Panc1 (cell line): ENCODE measurements around the gene COL4A1. TPM values are rescaled to one million over a fixed set of nuclear protein-coding genes. Genes with fewer than 3 reads are reported as not detected.

Experiments used
- ATAC-seq: fragments of 200-7000 bp; cut with Tn5 transposase; 2 replicates; pipeline ENCODE4 v1.9.1; 2020; ENCODE audit warnings: mild to moderate bottlenecking, moderate library complexity
- BruUV-seq: library from RNA; stranded (reverse); fragments of 400-500 nt; replicated peaks from 2 replicates; lab custom pipeline; 2021; lab: Mats Ljungman, UMichigan
- CTCF ChIA-PET: fragments of 300-600 bp; sonication (Branson Sonifier 250); formaldehyde crosslinking; loops from one replicate; lab custom pipeline; 2022; ENCODE audit warnings: antibody characterized with exemption; lab: Charles Lee
- POLR2A ChIA-PET: fragments of 300-600 bp; sonication (Branson Sonifier 250); formaldehyde crosslinking; loops from one replicate; lab custom pipeline; 2022; ENCODE audit warnings: antibody characterized with exemption; lab: Charles Lee
- DNase-seq: peaks from one replicate; pipeline ENCODE4 v3.0.0-alpha.2; 2010; ENCODE audit warnings: low read depth, low spot score
- H3K27ac ChIP-seq: 2 replicates; pipeline ENCODE4 v1.5.1; 2011; ENCODE audit warnings: mild to moderate bottlenecking, low read length, inconsistent platforms
- H3K27me3 ChIP-seq: fragments of 200-500 bp; sonication (Bioruptor generic); 2 replicates; pipeline ENCODE4 v1.6.0; 2014; ENCODE audit warnings: low read length, inconsistent platforms; ENCODE audit not compliant: control insufficient read depth, insufficient read depth
- H3K36me3 ChIP-seq: fragments of 200-500 bp; sonication (Bioruptor generic); 2 replicates; pipeline ENCODE4 v1.5.1; 2014; ENCODE audit warnings: inconsistent platforms, mild to moderate bottlenecking, low read length, moderate library complexity; ENCODE audit not compliant: control insufficient read depth, insufficient read depth
- H3K4me1 ChIP-seq: 2 replicates; pipeline ENCODE4 v1.5.1; 2011; ENCODE audit warnings: inconsistent platforms, mild to moderate bottlenecking, low read length, moderate library complexity; ENCODE audit not compliant: control insufficient read depth, insufficient read depth
- H3K4me3 ChIP-seq, 2 experiments: 2 replicates each; pipeline ENCODE4 v1.5.1; 2011 to 2012; ENCODE audit warnings: low read depth in 2 of 2, low read length in 2 of 2, mild to moderate bottlenecking in 2 of 2, inconsistent platforms in 1 of 2, moderate library complexity in 1 of 2
- H3K9me3 ChIP-seq: fragments of 200-500 bp; sonication (Bioruptor generic); 2 replicates; pipeline ENCODE4 v1.5.1; 2014; ENCODE audit warnings: low read depth, mild to moderate bottlenecking, inconsistent platforms, low read length, moderate library complexity; ENCODE audit not compliant: control insufficient read depth, insufficient read depth
- CTCF ChIP-seq: fragments of 450-650 bp; IDR thresholded peaks from 2 replicates; pipeline ENCODE4 v1.5.1; 2017; ENCODE audit warnings: mild to moderate bottlenecking
- POLR2AphosphoS5 ChIP-seq: IDR thresholded peaks from 2 replicates; pipeline ENCODE4 v1.6.1; 2012; ENCODE audit warnings: mild to moderate bottlenecking, low read depth, low read length, moderate library complexity
- REST ChIP-seq, 2 experiments: IDR thresholded peaks; 2 replicates each; pipeline ENCODE4 v1.6.1; 2011 to 2012; ENCODE audit warnings: low read depth in 2 of 2, control low read depth in 1 of 2, low read length in 1 of 2, mild to moderate bottlenecking in 1 of 2, moderate library complexity in 1 of 2; ENCODE audit not compliant: insufficient read depth in 1 of 2
- SIN3A ChIP-seq: IDR thresholded peaks from 2 replicates; pipeline ENCODE4 v1.6.1; 2012; ENCODE audit warnings: low read depth, mild to moderate bottlenecking, low read length, moderate library complexity, borderline replicate concordance; ENCODE audit not compliant: insufficient read depth
- TCF7L2 ChIP-seq: IDR thresholded peaks from 2 replicates; pipeline ENCODE4 v1.6.1; 2011; ENCODE audit warnings: mild to moderate bottlenecking, low read depth, low read length, inconsistent platforms
- in situ Hi-C: cut with HindIII; loops from 2 replicates; pipeline ENCODE4 v1.10.0; 2016; ENCODE audit warnings: low sequenced_read_pairs, low pct_unique_long_range_greater_than_20kb
- intact Hi-C: fragments of 100-400 bp; cut with micrococcal nuclease; formaldehyde crosslinking; loops from one replicate; pipeline ENCODE4 v1.10.0; 2022; ENCODE audit not compliant: unreplicated experiment
- total RNA-seq: library from RNA; stranded (reverse); gene quantifications from one replicate; pipeline ENCODE4 v1.2.1, GENCODE V29; 2021; ENCODE audit not compliant: unreplicated experiment

Gene COL4A1
- total RNA-seq, 1 experiment from 2014 or later = 1.1 TPM

- in situ Hi-C loops = no loop called here
- intact Hi-C loops = no loop called here
- DNase-seq (no peak), ATAC-seq (no peak)
- H3K4me1 ChIP-seq = no peaks in the 10 kb centered on the region
- no TSS peak for BruUV-seq
- no peaks in the 10 kb centered on the region for H3K36me3 ChIP-seq
- POLR2A ChIA-PET = no interaction called here
- H3K27ac ChIP-seq = no peak overlapping the region
- H3K27me3 ChIP-seq = no peaks in the 10 kb centered on the region
- no peak overlapping the region for H3K4me3 ChIP-seq
- TF ChIP-seq CTCF (no peak), POLR2AphosphoS5 (no peak), REST (IDR thresholded peaks at IDR 0.05; ENCODE audit: insufficient read depth in 1 of 2, low read depth in 2 of 2, low read length in 1 of 2) (no peak), TCF7L2 (no peak), SIN3A (no peak)
- CTCF ChIA-PET = no interaction called here
- no peaks in the 10 kb centered on the region for H3K9me3 ChIP-seq
Measured at GRCh38 chr13:110218581-110219201, 88.3 kb downstream of the COL4A1 start.

- intact Hi-C loops (no loop called here), in situ Hi-C loops (no loop called here)
- Histone ChIP-seq H3K9me3 (no peaks in the 10 kb centered on the region), H3K27me3 (no peaks in the 10 kb centered on the region), H3K27ac (no peak overlapping the region), H3K4me3 (no peak overlapping the region), H3K36me3 (no peaks in the 10 kb centered on the region), H3K4me1 (no peaks in the 10 kb centered on the region)
- ChIA-PET POLR2A (no interaction called here), CTCF (interaction anchor here (0.6 kb wide), 1 partner anchor 33 kb away, joined by 3 read pairs; no protein-coding TSS in a partner anchor)
- no peak for ATAC-seq
- TF ChIP-seq TCF7L2 (no peak), POLR2AphosphoS5 (no peak), CTCF (no peak), SIN3A (no peak), REST (IDR thresholded peaks at IDR 0.05; ENCODE audit: insufficient read depth in 1 of 2, low read depth in 2 of 2, low read length in 1 of 2) (no peak)
- DNase-seq = no peak
- no TSS peak for BruUV-seq
Measured at GRCh38 chr13:110217811-110218210, 89.1 kb downstream of the COL4A1 start.
